Activated naive CD4-positive, alpha-beta T cell treated with Interleukin-2 at 50 U/mL for 16 hours (primary cell): ENCODE results near the gene GTF2H1.
A peak's percentile ranks its signal among the peaks of the same experiment; 100 is the strongest.
"Not testable (repeated sequence)": the region's sequence is repeated elsewhere in the genome, so short reads cannot be mapped to it uniquely, and the experiment has no call there.

Experiments
- DNase-seq: peaks from one replicate; pipeline ENCODE4 v3.0.0-alpha.2; 2020

The GTF2H1 gene

GRCh38 chr11:18383388-18384156 is 61.2 kb downstream of the GTF2H1 start:
- peak; percentile 84 for DNase-seq

- DNase-seq, result no peak
These were observed 61.8 kb downstream of the GTF2H1 start for GRCh38 chr11:18384157-18384641.

- DNase-seq, result no peak
These were observed 67.7 kb downstream of the GTF2H1 start for GRCh38 chr11:18390088-18390487.

- DNase-seq, result no peak
These were observed 70.3 kb downstream of the GTF2H1 start for GRCh38 chr11:18392434-18393321.

- DNase-seq, result peak; percentile 44
These were observed 71.4 kb downstream of the GTF2H1 start for GRCh38 chr11:18393581-18394274.

- DNase-seq, result peak; percentile 99
These were observed 72.0 kb downstream of the GTF2H1 start, which contains the start of gene LDHA for GRCh38 chr11:18394275-18394927. Gene LDHA, plus strand, starts transcription at chr11:18394563. Its CDS starts 2,280 bp downstream, at chr11:18396843.

- DNase-seq, result peak; percentile 19
These were observed 72.8 kb downstream of the GTF2H1 start for GRCh38 chr11:18394928-18395734.

GRCh38 chr11:18395735-18396504 is 73.6 kb downstream of the GTF2H1 start:
- DNase-seq, result peak; percentile 95

GRCh38 chr11:18397921-18398320 is 75.6 kb downstream of the GTF2H1 start:
- DNase-seq, result no peak

GRCh38 chr11:18401077-18401476 is 78.7 kb downstream of the GTF2H1 start:
- DNase-seq, result not testable (repeated sequence)

GRCh38 chr11:18404062-18404461 is 81.7 kb downstream of the GTF2H1 start:
- DNase-seq, result no peak

- not testable (repeated sequence) for DNase-seq
These were observed 85.0 kb downstream of the GTF2H1 start for GRCh38 chr11:18407400-18407799.

GRCh38 chr11:18408558-18409291 is 86.4 kb downstream of the GTF2H1 start:
- DNase-seq, result no peak

- no peak for DNase-seq
These were observed 94.1 kb downstream of the GTF2H1 start for GRCh38 chr11:18416459-18416858.
